BJ (cell line): ENCODE measurements around the gene UBAC2. TPM values are rescaled to one million over a fixed set of nuclear protein-coding genes. Genes with fewer than 3 reads are reported as not detected.

Source experiments
- CTCF ChIA-PET: fragments of 350-600 bp; formaldehyde crosslinking; extraction: SDS; loops from one replicate; lab custom pipeline; 2021; ENCODE audit warnings: antibody characterized with exemption, inconsistent platforms; lab: Yijun Ruan, JAX
- POLR2A ChIA-PET: fragments of 300-600 bp; sonication (Branson Sonifier 250); formaldehyde crosslinking; extraction: SDS; loops from one replicate; lab custom pipeline; 2021; ENCODE audit warnings: antibody characterized with exemption; lab: Charles Lee
- DNase-seq: peaks from one replicate; pipeline ENCODE4 v3.0.0-alpha.2; 2011; ENCODE audit warnings: low read depth
- H3K27me3 ChIP-seq: 2 replicates; pipeline ENCODE4 v1.6.0; 2011; ENCODE audit warnings: low read length; ENCODE audit not compliant: control insufficient read depth, insufficient read depth
- H3K36me3 ChIP-seq: 2 replicates; pipeline ENCODE4 v1.5.1; 2011; ENCODE audit warnings: low read length; ENCODE audit not compliant: control insufficient read depth, insufficient read depth
- H3K4me3 ChIP-seq: 2 replicates; pipeline ENCODE4 v1.5.1; 2011; ENCODE audit warnings: low read depth, mild to moderate bottlenecking, control low read depth, low read length
- polyA plus RNA-seq: library from polyadenylated mRNA; depleted of rRNA; stranded (reverse); fragments of >200 nt; gene quantifications from 2 replicates; pipeline ENCODE4 v1.2.3, GENCODE V29; 2011
- TF ChIP-seq, protein P1 (sequence below): IDR thresholded peaks from 2 replicates; pipeline ENCODE4 v1.5.1; 2011; ENCODE audit warnings: low read depth, mild to moderate bottlenecking, control low read depth, inconsistent platforms, low read length, moderate library complexity; ENCODE audit not compliant: insufficient read depth

Gene UBAC2
- polyA plus RNA-seq, 1 experiment, result 84.7 TPM

DNA sequence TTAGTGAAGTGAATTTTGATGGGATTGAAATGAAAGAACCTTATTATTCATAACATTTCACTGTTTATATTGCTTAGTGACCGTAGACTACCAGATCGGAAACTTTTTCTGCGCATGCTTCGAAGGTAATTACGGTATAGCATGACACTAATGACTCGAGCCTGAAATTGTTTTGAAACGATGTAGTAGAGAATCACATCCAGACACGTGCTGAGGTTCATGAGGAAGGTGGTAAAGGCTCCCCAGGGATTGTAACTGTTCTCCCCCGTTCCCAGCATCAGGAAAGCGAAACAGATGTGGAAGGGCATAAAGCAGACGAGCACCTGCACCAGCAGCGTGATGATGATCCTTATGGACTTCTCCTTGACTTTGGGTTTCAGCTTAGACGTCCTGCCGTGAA lies 54.2 kb downstream of the UBAC2 start:
- no peak overlapping the region for H3K4me3 ChIP-seq
- TF ChIP-seq, protein P1, sequence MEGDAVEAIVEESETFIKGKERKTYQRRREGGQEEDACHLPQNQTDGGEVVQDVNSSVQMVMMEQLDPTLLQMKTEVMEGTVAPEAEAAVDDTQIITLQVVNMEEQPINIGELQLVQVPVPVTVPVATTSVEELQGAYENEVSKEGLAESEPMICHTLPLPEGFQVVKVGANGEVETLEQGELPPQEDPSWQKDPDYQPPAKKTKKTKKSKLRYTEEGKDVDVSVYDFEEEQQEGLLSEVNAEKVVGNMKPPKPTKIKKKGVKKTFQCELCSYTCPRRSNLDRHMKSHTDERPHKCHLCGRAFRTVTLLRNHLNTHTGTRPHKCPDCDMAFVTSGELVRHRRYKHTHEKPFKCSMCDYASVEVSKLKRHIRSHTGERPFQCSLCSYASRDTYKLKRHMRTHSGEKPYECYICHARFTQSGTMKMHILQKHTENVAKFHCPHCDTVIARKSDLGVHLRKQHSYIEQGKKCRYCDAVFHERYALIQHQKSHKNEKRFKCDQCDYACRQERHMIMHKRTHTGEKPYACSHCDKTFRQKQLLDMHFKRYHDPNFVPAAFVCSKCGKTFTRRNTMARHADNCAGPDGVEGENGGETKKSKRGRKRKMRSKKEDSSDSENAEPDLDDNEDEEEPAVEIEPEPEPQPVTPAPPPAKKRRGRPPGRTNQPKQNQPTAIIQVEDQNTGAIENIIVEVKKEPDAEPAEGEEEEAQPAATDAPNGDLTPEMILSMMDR, result no peak
- no peaks in the 10 kb centered on the region for H3K27me3 ChIP-seq
- peaks cover 2% of the 10 kb centered on the region; the same call in 1 of the 2 replicates for H3K36me3 ChIP-seq
- no peak for DNase-seq
- ChIA-PET CTCF (interaction anchor here (1.6 to 2.5 kb wide), 2 partner anchors 11 to 78 kb away, joined by 5 to 15 read pairs; no protein-coding TSS in a partner anchor), POLR2A (no interaction called here)

DNA sequence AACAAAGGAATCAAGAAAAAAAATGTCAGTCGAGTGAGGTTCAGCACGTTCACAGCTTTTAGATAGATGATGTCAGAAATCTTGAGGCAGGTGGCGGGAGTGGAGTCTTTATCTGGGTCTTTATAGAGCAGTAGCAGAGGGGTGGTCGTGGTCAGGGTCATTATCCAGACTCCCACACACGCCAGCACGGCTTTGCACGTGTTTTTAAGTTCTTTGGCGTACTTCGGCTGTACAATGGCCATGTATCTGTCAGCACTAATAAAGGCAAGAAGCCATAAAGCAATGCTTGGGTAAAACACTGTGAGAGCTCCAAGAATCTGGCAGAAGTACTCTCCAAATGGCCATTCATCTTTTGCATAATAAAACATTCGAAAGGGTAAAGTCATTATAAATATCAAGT lies 54.6 kb downstream of the UBAC2 start:
- H3K27me3 ChIP-seq, result no peaks in the 10 kb centered on the region
- peaks cover 3% of the 10 kb centered on the region; the same call in 1 of the 2 replicates for H3K36me3 ChIP-seq
- TF ChIP-seq, protein P1, result no peak
- POLR2A ChIA-PET, result no interaction called here
- CTCF ChIA-PET, result interaction anchor here (1.3 to 2.5 kb wide), 5 partner anchors 11 to 79 kb away, joined by 4 to 15 read pairs (median 5); partner anchors contain the start of gene UBAC2
- DNase-seq, result no peak
- no peak overlapping the region for H3K4me3 ChIP-seq

DNA sequence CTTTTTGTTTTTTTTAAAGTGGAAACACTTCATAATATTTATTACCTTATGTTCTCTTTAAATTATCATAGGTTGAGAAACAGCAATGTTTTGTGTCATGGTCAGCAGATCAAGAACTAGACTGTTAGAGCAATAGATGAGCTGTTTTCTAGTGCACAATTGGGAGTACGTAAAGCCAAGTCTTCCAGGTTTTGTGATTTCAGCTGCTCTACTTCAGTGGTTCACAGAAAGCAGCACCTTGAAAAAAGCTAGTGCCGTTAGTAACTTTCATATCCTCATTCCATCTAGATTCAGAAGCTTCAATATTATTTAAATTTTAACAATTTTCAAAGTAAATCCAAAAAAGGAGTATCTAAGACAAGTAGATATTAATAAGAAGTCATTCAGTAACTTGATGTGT lies 55.6 kb downstream of the UBAC2 start:
- Histone ChIP-seq H3K36me3 (peaks cover 3% of the 10 kb centered on the region; the same call in 1 of the 2 replicates), H3K4me3 (no peak overlapping the region), H3K27me3 (no peaks in the 10 kb centered on the region)
- DNase-seq, result no peak
- POLR2A ChIA-PET, result interaction anchor here (0.7 kb wide), 1 partner anchor 10 kb away, joined by 10 read pairs; no protein-coding TSS in a partner anchor
- CTCF ChIA-PET, result interaction anchor here (1.3 to 2.5 kb wide), 6 partner anchors 10 to 80 kb away, joined by 4 to 15 read pairs (median 6); partner anchors contain the start of gene UBAC2
- TF ChIP-seq, protein P1, result no peak

DNA sequence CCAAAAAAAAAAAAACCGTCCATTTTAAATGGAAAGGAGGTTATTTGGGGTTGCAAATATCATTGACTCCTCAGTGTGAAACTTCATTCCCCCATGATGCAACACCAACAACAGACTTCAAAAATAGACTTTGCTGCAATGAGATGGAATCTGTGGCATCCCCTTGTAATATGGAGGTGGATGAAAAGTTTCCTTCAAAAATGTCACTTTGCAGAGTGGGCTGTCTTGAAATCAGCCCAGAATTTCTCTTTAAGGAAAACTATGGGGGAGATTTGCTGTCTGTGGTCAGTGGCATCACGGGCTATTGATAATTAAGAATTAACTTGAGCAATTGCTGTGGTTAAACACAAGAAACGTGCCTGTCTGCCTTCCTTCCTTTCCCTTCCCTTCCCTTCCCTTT lies 56.1 kb downstream of the UBAC2 start:
- H3K27me3 ChIP-seq, result no peaks in the 10 kb centered on the region
- DNase-seq, result peak; percentile 47
- TF ChIP-seq, protein P1, result no peak
- no peak overlapping the region for H3K4me3 ChIP-seq
- POLR2A ChIA-PET, result interaction anchor here (0.7 kb wide), 1 partner anchor 9 kb away, joined by 10 read pairs; no protein-coding TSS in a partner anchor
- CTCF ChIA-PET, result interaction anchor here (1.0 to 2.5 kb wide), 5 partner anchors 9 to 80 kb away, joined by 5 to 15 read pairs (median 7); partner anchors contain the start of gene UBAC2
- H3K36me3 ChIP-seq, result peaks cover 3% of the 10 kb centered on the region; the same call in 1 of the 2 replicates

DNA sequence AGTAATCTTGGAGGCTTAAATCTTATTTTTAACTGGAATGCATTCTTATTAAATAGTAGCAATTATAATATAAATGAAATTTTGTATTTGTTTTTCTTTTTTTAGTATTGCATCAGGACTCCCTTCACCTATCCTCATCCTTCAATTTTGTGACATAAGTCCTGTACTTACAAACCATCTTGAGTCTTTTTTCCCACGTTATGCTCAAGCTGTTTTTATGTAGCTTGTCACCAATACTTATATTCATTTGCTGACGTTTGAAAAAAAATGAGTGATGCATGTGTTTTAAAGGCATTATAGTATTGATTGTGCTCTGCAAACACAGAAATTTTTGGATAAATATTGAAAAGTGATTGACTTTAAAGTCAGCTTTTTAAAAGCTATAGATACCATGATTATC lies 56.6 kb downstream of the UBAC2 start:
- peaks cover 3% of the 10 kb centered on the region; the same call in 1 of the 2 replicates for H3K36me3 ChIP-seq
- TF ChIP-seq, protein P1, result no peak
- ChIA-PET POLR2A (no interaction called here), CTCF (interaction anchor here (1.0 to 2.0 kb wide), 3 partner anchors 9 to 80 kb away, joined by 6 to 11 read pairs (median 7); no protein-coding TSS in a partner anchor)
- DNase-seq, result no peak
- no peaks in the 10 kb centered on the region for H3K27me3 ChIP-seq
- no peak overlapping the region for H3K4me3 ChIP-seq
